NB4 (cell line): ENCODE data around the gene CFAP91.

Source experiments
- POLR2A ChIP-seq: IDR thresholded peaks from 2 replicates; pipeline ENCODE4 v1.6.1; 2011; ENCODE audit warnings: mild to moderate bottlenecking; ENCODE audit not compliant: insufficient read length; ENCODE audit errors: extremely low read depth
- TF ChIP-seq, protein P1 (sequence below): IDR thresholded peaks from one replicate; pipeline ENCODE4 v1.5.1; 2012; ENCODE audit warnings: low read depth, low read length

DNA sequence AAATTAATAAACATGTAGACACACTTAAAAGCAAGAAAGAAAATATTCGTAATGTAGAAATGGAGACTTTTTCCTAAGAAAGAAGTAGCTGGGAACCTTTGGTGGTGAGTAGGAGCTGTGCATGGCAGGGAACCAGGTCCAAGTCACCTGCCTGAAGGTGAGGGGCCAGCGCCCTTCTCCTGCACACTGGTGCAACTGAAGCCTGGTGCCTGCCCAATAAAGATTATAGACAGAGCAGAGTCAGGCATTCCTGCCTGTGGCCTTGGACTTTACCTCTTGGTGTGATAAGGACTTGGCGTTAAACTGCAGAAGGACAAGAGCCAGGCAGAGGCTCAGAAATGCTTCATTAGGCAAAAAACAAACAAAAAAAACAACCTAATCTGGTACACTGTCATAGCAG lies 14.2 kb downstream of the CFAP91 start:
- TF ChIP-seq, protein P1, sequence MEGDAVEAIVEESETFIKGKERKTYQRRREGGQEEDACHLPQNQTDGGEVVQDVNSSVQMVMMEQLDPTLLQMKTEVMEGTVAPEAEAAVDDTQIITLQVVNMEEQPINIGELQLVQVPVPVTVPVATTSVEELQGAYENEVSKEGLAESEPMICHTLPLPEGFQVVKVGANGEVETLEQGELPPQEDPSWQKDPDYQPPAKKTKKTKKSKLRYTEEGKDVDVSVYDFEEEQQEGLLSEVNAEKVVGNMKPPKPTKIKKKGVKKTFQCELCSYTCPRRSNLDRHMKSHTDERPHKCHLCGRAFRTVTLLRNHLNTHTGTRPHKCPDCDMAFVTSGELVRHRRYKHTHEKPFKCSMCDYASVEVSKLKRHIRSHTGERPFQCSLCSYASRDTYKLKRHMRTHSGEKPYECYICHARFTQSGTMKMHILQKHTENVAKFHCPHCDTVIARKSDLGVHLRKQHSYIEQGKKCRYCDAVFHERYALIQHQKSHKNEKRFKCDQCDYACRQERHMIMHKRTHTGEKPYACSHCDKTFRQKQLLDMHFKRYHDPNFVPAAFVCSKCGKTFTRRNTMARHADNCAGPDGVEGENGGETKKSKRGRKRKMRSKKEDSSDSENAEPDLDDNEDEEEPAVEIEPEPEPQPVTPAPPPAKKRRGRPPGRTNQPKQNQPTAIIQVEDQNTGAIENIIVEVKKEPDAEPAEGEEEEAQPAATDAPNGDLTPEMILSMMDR, result no peak
- no peak for TF ChIP-seq POLR2A
